RWPE1 (cell line): ENCODE measurements around the gene BAIAP2L2.

Source experiments
- CTCF ChIA-PET: fragments of 350-600 bp; sonication (Branson Sonifier 250); formaldehyde crosslinking; extraction: SDS; loops from one replicate; lab custom pipeline; 2021; lab: Yijun Ruan, JAX
- POLR2A ChIA-PET: fragments of 400-600 bp; formaldehyde crosslinking; extraction: SDS; loops from one replicate; lab custom pipeline; 2020; ENCODE audit warnings: antibody characterized with exemption; ENCODE audit not compliant: low non-redundant PET; lab: Yijun Ruan, JAX
- DNase-seq: peaks from one replicate; pipeline ENCODE4 v3.0.0; 2012; ENCODE audit warnings: low spot score
- H3K27ac ChIP-seq: fragments of 450-650 bp; 2 replicates; pipeline ENCODE4 v1.5.1; 2017
- CTCF ChIP-seq: fragments of 450-650 bp; conservative IDR thresholded peaks from 2 replicates; pipeline ENCODE4 v1.5.1; 2017; ENCODE audit warnings: low read depth, mild to moderate bottlenecking

Gene BAIAP2L2

GRCh38 chr22:38114484-38115398, 4.3 kb upstream of the BAIAP2L2 start:
- peak overlapping the region; percentile 13; the same call in 1 of the 2 replicates for H3K27ac ChIP-seq
- TF ChIP-seq CTCF: peak; percentile 95
- peak; percentile 67 for DNase-seq
- CTCF ChIA-PET: interaction anchor here (0.5 to 1.2 kb wide), 6 partner anchors 25 to 80 kb away, joined by 3 to 5 read pairs (median 3); partner anchors contain the start of gene PLA2G6
- POLR2A ChIA-PET: no interaction called here

DNA sequence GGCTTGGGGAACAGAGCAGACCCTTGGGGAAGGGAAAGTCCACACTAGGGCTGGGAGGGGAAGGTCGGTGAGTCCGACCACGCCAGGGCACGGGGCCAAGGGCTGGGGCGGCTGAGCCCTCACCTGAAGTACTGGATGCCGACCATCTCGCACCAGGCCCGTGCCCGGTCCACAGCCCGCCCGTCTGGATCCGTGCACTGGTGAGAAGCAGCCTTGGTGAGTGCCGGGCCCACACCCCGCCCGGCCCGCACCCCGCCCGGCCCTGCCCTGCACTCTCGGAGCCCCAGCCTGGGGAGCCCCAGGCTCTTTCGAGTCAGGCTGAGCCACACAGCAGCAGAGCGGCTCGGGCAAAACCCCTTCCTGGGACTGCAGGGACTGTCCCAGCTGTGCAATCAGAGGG, 1.9 kb upstream of the BAIAP2L2 start:
- no peak for TF ChIP-seq CTCF
- DNase-seq: no peak
- ChIA-PET CTCF (no interaction called here), POLR2A (no interaction called here)
- H3K27ac ChIP-seq: peak overlapping the region; percentile 19

DNA sequence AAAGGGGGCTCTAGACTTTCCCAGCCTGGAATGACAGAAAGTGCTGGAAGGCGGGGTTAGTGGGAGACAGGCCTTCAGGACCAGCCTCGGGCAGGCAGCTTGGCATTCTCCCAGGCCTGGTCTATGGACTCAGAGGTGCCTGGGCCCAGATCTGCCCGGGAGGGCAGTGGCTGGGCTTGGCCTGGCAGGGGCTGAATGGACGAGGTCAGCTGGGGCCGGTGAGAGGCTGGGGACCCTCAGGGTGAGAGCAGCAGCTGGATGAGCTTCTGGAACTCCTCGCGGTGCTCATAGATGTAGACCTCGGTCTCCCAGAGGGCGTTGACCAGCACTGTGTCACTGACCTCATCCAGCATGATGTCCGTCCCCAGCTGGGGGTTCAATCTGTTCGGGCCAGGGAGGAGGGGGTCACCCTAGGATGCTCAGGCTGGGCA, 1.5 kb upstream of the BAIAP2L2 start:
- ChIA-PET POLR2A (no interaction called here), CTCF (no interaction called here)
- TF ChIP-seq CTCF: no peak
- DNase-seq: no peak
- H3K27ac ChIP-seq: peak overlapping the region; percentile 76

DNA sequence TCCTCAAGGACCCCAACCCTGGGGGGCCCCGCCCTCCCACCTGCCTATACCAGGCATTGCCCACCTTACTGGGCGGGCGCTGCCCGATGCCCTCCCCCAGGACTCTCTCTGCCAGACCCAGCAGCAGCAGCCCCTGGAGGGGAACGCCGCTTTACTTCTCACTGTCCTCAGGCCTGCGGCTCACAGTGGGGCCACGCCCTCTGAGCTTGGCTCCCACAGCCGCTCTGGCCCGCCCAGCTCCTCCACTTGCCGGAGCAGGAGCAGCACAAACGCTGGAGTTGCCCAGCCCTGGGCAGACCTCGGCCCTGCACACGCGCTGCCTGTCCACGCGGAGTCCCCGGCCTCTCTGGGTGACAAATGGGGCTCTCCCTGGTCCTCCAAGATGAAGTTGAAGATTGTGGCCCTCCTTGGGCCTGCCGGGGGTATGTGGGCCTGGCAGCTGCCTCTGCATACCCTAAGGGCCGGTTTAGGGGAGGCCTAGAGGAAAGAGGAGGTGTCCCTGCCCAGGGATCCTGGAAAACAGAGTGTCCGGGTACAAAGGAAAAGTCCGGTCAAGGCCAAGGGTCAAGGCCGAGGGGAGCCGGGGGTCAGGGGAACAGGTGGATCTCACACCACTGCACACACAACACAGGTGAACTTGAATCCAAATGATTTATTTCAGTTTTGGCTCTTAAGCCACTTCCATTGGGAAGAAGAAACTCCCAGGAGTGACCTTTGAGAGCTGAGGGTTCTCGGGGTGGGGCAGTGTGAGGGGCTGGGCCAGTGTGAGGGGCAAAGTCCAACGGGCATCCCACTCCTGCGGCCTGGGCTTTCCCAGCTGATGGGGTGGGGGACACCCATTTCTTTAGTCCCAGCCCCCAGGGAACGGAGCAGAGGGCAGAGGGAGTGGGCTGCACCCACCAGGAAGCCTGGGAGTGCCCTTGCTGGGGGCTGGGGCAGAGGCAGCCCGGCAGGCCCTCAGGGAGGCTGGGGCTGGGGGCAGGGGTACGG, 674 bp upstream of the BAIAP2L2 start:
- peak; percentile 14 for DNase-seq
- CTCF ChIA-PET: interaction anchor here (0.6 to 0.7 kb wide), 2 partner anchors 13 to 607 kb away, joined by 3 read pairs; no protein-coding TSS in a partner anchor
- peak overlapping the region; percentile 76 for H3K27ac ChIP-seq
- no peak for TF ChIP-seq CTCF
- POLR2A ChIA-PET: no interaction called here

- POLR2A ChIA-PET: no interaction called here
- CTCF ChIA-PET: no interaction called here
- peak overlapping the region; percentile 67 for H3K27ac ChIP-seq
- DNase-seq: no peak
- TF ChIP-seq CTCF: no peak
These were observed 998 bp downstream of the BAIAP2L2 start for GRCh38 chr22:38109371-38110001.
